Progenitor cell of endocrine pancreas (in vitro differentiated cells): Measurements from ENCODE around the gene SOWAHC. TPM values are rescaled to one million over a fixed set of nuclear protein-coding genes. Genes with fewer than 3 reads are reported as not detected.
"Not testable (repeated sequence)": the region's sequence is repeated elsewhere in the genome, so short reads cannot be mapped to it uniquely, and the experiment has no call there.

Experiments used
- DNase-seq: peaks from one replicate; pipeline ENCODE4 v3.0.0; 2021; ENCODE audit warnings: low spot score; ENCODE audit not compliant: unreplicated experiment
- H3K27ac Mint-ChIP-seq: 2 replicates; pipeline ENCODE4 v1.8.0; 2021; ENCODE audit warnings: mild to moderate bottlenecking, moderate library complexity, mixed read lengths
- H3K27me3 Mint-ChIP-seq: 2 replicates; pipeline ENCODE4 v1.8.0; 2021; ENCODE audit warnings: mixed read lengths
- H3K36me3 Mint-ChIP-seq: 2 replicates; pipeline ENCODE4 v1.8.0; 2022; ENCODE audit warnings: mixed read lengths; ENCODE audit not compliant: insufficient read depth
- H3K4me1 Mint-ChIP-seq: 2 replicates; pipeline ENCODE4 v1.8.0; 2021; ENCODE audit warnings: low read depth, mixed read lengths
- H3K4me3 Mint-ChIP-seq: 2 replicates; pipeline ENCODE4 v1.8.0; 2021; ENCODE audit warnings: low read depth, mild to moderate bottlenecking, moderate library complexity, mixed read lengths
- H3K9me3 Mint-ChIP-seq: 2 replicates; pipeline ENCODE4 v1.8.0; 2021; ENCODE audit warnings: low read depth, mixed read lengths
- CTCF ChIP-seq: fragments of 200-600 bp; sonication (generic); IDR thresholded peaks from one replicate; pipeline ENCODE4 v1.5.0; 2021; ENCODE audit warnings: antibody characterized with exemption, mild to moderate bottlenecking; ENCODE audit not compliant: unreplicated experiment
- total RNA-seq: library from RNA; stranded (reverse); gene quantifications from 2 replicates; pipeline ENCODE4 v1.2.1, GENCODE V29; 2021

Gene SOWAHC
- total RNA-seq, 1 donor from 2014 or later = 12.1 TPM

- no peaks in the 10 kb centered on the region for H3K36me3 Mint-ChIP-seq
- H3K4me1 Mint-ChIP-seq = peaks cover 26% of the 10 kb centered on the region
- H3K4me3 Mint-ChIP-seq = no peak overlapping the region
- no peak overlapping the region for H3K27ac Mint-ChIP-seq
- DNase-seq = no peak
- H3K27me3 Mint-ChIP-seq = peaks cover 12% of the 10 kb centered on the region
- TF ChIP-seq CTCF = no peak
- no peaks in the 10 kb centered on the region for H3K9me3 Mint-ChIP-seq
Measured at GRCh38 chr2:109619032-109619615, 5.0 kb downstream of the SOWAHC start.

GRCh38 chr2:109623297-109623696 lies 9.1 kb downstream of the SOWAHC start:
- no peaks in the 10 kb centered on the region for H3K9me3 Mint-ChIP-seq
- no peak overlapping the region for H3K27ac Mint-ChIP-seq
- no peaks in the 10 kb centered on the region for H3K27me3 Mint-ChIP-seq
- no peaks in the 10 kb centered on the region for H3K36me3 Mint-ChIP-seq
- DNase-seq = no peak
- H3K4me3 Mint-ChIP-seq = no peak overlapping the region
- H3K4me1 Mint-ChIP-seq = peaks cover 12% of the 10 kb centered on the region
- no peak for TF ChIP-seq CTCF

DNA sequence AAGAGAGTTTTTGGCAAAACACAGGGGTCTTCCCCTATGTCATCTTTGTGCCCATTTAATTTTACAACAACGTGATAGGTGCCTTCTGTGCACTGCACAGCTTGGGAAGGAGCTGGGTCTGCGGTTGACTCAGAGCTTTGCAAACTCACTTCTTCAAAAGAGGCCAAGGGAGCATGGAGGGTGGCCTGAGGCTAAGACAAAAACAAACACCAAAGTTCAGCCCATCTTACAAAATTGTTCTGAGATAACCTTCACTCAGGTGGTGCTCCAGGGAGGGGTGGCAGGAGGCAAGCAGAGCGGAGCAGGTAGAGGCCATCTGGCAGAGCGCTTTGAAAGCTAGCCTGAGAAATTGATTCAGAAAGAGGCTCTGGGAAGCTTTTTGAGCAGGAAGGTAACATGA lies 9.8 kb downstream of the SOWAHC start:
- no peaks in the 10 kb centered on the region for H3K27me3 Mint-ChIP-seq
- H3K4me3 Mint-ChIP-seq = no peak overlapping the region
- TF ChIP-seq CTCF = no peak
- H3K4me1 Mint-ChIP-seq = peaks cover 9% of the 10 kb centered on the region
- no peaks in the 10 kb centered on the region for H3K9me3 Mint-ChIP-seq
- DNase-seq = no peak
- no peaks in the 10 kb centered on the region for H3K36me3 Mint-ChIP-seq
- no peak overlapping the region for H3K27ac Mint-ChIP-seq

GRCh38 chr2:109624339-109624738 lies 10.2 kb downstream of the SOWAHC start:
- Mint-ChIP-seq H3K4me3 (no peak overlapping the region), H3K4me1 (peaks cover 7% of the 10 kb centered on the region), H3K36me3 (no peaks in the 10 kb centered on the region), H3K27ac (no peak overlapping the region), H3K27me3 (no peaks in the 10 kb centered on the region), H3K9me3 (no peaks in the 10 kb centered on the region)
- TF ChIP-seq CTCF = no peak
- no peak for DNase-seq

- not testable (repeated sequence) for H3K9me3 Mint-ChIP-seq, H3K27ac Mint-ChIP-seq, DNase-seq, H3K36me3 Mint-ChIP-seq, H3K4me3 Mint-ChIP-seq, H3K27me3 Mint-ChIP-seq
- peaks cover 10% of the 10 kb centered on the region for H3K4me1 Mint-ChIP-seq
Measured at GRCh38 chr2:109628321-109628720, 14.2 kb downstream of the SOWAHC start.

DNA sequence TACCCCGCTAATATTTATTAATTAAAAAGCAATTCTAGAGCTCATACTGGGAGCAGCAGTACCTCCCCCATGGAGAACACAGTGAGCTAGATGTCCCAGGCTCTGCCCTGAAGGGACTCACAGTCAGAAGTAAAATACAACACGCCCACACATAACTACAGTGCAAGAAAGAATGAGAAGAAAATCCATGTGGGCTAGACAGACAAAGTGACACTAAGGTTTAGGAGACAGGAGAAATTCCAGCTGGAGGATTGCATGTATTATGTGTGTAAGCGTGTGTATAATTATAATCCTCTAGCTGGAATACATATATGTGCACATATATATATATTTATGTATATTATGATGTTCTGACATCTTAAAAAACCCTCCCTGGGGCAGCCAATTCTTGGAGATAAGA lies 15.7 kb downstream of the SOWAHC start:
- Mint-ChIP-seq H3K4me3 (no peak overlapping the region), H3K27ac (no peak overlapping the region), H3K9me3 (no peaks in the 10 kb centered on the region), H3K36me3 (no peaks in the 10 kb centered on the region), H3K4me1 (peaks cover 6% of the 10 kb centered on the region), H3K27me3 (no peaks in the 10 kb centered on the region)
- no peak for DNase-seq
- TF ChIP-seq CTCF = no peak
